Activated CD8-positive, alpha-beta memory T cell treated with anti-CD3 and anti-CD28 coated beads, Interleukin-2, amount 50 U/mL, for 1 hour (primary cell): Measurements from ENCODE around the gene BNC2.
"Not testable (repeated sequence)": the region's sequence is repeated elsewhere in the genome, so short reads cannot be mapped to it uniquely, and the experiment has no call there.

Experiments used
- DNase-seq: peaks from one replicate; pipeline ENCODE4 v3.0.0-alpha.2; 2020; ENCODE audit errors: extremely low read depth

BNC2 gene

GRCh38 chr9:16453390-16453789, 417.1 kb downstream of the BNC2 start:
- DNase-seq: no peak

- DNase-seq: no peak
Measured at GRCh38 chr9:16450578-16450977, 419.9 kb downstream of the BNC2 start.

- DNase-seq: no peak
Measured at GRCh38 chr9:16450043-16450442, 420.4 kb downstream of the BNC2 start.

DNA sequence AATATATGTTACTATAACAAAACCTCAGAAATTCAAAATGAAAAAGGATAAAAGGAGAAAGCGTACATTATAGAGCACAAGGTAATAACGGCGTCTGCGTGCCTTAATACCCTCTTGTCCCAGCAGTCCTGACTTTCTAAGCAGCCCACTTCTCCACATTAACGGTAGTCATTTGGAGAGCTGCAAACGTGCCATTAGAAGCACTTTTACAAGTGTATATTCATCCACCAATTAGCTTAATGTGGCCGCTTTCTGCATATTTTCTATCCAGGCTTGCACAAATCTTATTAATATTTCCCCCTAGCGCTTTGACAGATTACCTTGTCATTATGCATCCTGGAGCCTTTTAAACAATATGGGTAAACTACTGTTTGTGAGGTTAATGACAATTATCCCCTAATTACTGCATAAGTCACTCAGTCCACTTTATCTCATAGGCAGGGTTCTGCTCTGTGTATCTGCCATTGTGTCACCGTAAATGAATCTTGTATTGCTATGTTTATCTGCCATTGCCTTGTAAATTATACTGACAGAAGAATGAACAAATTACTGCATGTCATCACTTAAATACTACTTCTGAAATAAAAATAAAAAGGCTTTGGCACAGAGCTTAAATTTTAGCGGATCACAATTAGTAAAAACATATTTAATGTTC, 421.3 kb downstream of the BNC2 start:
- DNase-seq: no peak

GRCh38 chr9:16447946-16448345, 422.5 kb downstream of the BNC2 start:
- no peak for DNase-seq

GRCh38 chr9:16446636-16447035, 423.8 kb downstream of the BNC2 start:
- no peak for DNase-seq

- DNase-seq: no peak
Measured at GRCh38 chr9:16445141-16445920, 425.1 kb downstream of the BNC2 start.

- DNase-seq: no peak
Measured at GRCh38 chr9:16442622-16443021, 427.8 kb downstream of the BNC2 start.

- no peak for DNase-seq
Measured at GRCh38 chr9:16441791-16442190, 428.7 kb downstream of the BNC2 start.

GRCh38 chr9:16438831-16439230, 431.6 kb downstream of the BNC2 start:
- DNase-seq: not testable (repeated sequence)

GRCh38 chr9:16436545-16436944, 433.9 kb downstream of the BNC2 start:
- no peak for DNase-seq

DNA sequence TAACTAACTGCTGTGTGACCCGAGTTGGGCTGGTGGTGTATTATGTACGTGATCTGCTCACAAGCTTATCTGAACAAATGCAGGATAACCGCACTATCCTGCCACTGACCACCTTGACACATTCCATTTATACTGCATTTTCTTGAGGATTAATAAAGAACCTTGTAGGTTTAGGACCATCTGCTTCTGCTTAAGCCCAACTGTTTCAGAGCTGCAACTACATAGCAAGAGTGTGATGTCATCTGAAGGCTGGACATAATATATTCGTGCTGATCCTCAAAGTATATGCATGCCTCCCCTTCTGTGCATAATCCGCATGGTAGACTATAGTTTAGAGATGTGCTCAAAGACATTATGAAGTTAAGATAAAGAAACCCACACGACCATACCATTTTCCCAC, 435.9 kb downstream of the BNC2 start:
- no peak for DNase-seq

DNA sequence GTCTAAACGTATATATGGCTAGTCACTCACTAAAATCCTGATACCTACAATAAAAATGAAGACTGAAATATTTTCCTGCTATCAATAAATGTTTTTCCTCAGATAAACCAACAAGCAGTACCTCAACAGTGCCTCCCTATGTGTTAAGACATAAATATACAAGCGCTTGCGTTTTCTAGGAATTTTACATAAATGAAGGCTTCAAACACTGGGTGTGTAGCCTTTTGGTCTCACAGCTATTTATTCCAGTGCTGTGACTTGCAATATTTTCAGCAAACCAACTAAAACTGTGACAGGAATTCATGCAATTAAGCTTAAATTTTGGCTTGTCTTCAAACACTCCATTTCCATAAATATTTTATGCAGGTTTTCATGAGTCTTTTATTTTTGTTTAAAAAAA, 437.0 kb downstream of the BNC2 start:
- no peak for DNase-seq

DNA sequence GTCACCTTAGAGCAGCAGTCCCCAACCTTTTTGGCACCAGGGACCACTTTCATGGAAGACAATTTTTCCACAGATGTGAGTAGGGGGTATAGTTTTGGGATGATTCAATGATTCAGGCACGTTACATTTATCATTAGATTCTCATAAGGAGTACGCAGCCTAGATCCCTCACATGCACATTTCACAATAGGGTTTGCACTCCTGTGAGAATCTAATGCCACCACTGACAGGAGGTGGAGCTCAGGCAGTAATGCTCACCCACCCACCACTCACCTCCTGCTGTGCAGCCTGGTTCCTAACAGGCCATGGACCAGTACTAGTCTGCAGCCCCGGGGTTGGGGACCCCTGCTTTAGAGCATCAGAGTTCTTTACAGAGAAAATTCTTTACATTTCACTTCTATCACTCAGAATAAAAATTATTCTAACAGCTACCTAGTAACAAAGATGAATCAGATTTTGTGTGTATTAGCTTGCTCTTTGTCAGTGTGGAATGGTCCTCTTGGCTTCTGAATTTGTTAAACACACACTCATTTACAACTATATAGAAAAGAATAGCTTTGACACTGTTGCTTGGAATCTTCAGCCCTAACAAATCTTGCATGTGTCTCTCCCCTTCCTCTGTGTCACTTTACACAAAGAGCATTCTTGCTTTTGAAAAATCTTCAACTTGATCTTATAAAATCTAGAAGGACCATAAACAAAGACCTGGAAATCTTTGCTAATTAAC, 438.6 kb downstream of the BNC2 start:
- no peak for DNase-seq

- DNase-seq: no peak
Measured at GRCh38 chr9:16429671-16430070, 440.8 kb downstream of the BNC2 start.

- no peak for DNase-seq
Measured at GRCh38 chr9:16427873-16428427, 442.5 kb downstream of the BNC2 start.

GRCh38 chr9:16426716-16427115, 443.8 kb downstream of the BNC2 start:
- DNase-seq: no peak

GRCh38 chr9:16425562-16426231, 444.8 kb downstream of the BNC2 start:
- DNase-seq: no peak

DNA sequence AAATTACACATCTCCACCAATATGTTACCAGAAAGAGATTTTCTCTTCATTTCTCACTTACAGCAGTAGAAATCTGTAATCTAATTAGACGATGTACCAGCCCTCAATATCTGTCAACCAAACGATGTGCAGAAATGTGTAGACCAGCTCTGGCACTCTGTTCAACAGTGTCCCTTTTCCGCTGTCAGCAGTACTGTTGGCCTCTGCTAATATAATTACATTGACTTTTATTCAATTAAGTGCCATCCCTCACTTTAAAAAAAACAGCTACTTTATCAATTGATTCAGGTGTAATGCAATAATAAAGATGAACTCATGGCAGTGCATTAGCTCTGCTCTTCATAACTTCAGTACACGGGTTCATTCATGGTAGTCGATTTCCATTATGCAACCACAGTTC, 448.4 kb downstream of the BNC2 start:
- DNase-seq: no peak

- DNase-seq: no peak
Measured at GRCh38 chr9:16421532-16421931, 448.9 kb downstream of the BNC2 start.

- DNase-seq: no peak
Measured at GRCh38 chr9:16419124-16419523, 451.3 kb downstream of the BNC2 start.

DNA sequence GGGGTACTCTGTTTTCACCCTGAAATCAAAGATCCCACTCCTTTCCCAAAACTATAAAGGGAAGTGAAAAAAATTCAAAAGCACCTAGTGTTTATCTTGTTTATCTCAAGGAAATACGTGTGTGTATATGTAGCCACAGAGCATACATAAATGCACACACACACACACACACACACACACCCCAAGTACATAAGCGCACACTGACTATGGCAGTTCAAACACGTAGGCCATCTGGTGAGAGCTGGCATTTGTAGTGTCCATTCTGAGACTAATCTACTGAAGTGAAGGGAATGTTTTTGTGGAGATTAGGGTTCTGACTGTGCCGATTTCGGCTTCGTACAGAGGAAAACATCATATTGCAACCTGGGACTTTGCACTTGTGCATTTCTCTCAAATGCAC, 451.7 kb downstream of the BNC2 start:
- no peak for DNase-seq
